ENCODE results near the gene RTBDN.
"Not testable (repeated sequence)": the region's sequence is repeated elsewhere in the genome, so short reads cannot be mapped to it uniquely, and the experiment has no call there.

RTBDN gene

GRCh38 chr19:12815088-12815487 is 19.3 kb downstream of the RTBDN start:
- ATAC-seq: no peak
- no peak overlapping the region for H3K27ac Mint-ChIP-seq

DNA sequence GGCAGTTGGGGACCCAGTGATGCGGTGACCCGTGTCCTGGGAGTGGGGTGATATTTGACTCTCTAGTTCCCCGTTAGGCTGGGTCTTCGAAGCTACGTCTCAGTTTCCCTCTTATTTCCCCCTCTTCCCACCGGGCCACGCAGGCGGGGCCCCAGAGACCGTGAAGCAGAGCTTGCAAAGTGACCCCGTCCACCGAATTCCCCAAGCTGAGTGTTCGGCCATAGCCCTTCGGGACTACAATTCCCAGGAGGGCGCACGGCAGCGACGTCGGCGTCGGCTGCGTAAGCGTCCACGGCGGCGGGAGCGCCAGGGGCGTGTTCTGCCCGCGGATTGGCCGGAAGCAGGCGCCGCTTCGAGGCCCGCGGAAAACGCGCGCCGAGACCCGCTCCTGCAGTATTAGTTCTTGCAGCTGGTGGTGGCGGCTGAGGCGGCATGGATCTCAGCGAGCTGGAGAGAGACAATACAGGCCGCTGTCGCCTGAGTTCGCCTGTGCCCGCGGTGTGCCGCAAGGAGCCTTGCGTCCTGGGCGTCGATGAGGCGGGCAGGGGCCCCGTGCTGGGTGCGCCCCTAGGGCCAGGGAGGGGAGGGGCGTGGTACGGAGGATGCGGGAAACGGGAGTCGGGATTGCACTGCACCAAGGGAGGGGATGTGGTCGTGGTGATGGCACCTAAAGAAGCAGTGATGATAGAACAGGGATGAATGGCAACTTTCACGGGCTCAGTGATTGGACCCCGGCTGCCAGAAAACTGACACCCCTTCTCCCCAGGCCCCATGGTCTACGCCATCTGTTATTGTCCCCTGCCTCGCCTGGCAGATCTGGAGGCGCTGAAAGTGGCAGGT is 27.9 kb downstream of the RTBDN start, which contains the start of gene RNASEH2A:
TSS of gene RNASEH2A (plus strand) at position 343 of the 840 bp plus-strand sequence. CDS start at position 433, 90 bp downstream.
- Mint-ChIP-seq H3K9me3 (no peaks in the 10 kb centered on the region), H3K36me3 (peaks cover 14% of the 10 kb centered on the region), H3K4me1 (peaks cover 24% of the 10 kb centered on the region), H3K4me3 (peak within 1 kb of the TSS; percentile 88), H3K27ac (peak within 1 kb of the TSS; percentile 85), H3K27me3 (no peaks in the 10 kb centered on the region)
- peak; percentile 95 for ATAC-seq

More at GRCh38 chr19:12815088-12815487, 19.3 kb downstream of the RTBDN start:
- Mint-ChIP-seq H3K4me3 (no peak overlapping the region), H3K4me1 (no peaks in the 10 kb centered on the region), H3K27me3 (no peaks in the 10 kb centered on the region), H3K36me3 (peaks cover 30% of the 10 kb centered on the region), H3K9me3 (no peaks in the 10 kb centered on the region)

DNA sequence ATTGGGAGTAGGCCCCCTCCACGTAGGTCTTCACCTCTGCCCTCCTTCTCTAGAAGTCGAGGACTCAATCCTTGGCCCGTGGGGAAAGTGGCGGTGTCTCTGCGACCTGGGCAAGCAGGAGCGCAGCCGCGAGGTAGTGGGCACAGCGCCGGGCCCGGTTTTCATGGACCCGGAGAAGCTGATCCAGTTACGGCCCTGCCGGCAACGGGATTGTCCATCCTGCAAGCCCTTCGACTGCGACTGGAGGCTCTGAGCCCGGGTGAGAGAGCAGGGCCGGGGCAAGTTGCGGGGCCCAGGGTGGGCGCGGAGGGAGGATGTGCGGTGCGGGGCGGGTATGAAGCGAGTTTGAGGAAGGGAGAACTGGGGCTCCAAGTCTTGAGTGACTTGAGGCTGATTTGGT is 30.3 kb downstream of the RTBDN start:
- peaks cover 32% of the 10 kb centered on the region for H3K4me1 Mint-ChIP-seq
- ATAC-seq: no peak
- H3K4me3 Mint-ChIP-seq: no peak overlapping the region
- no peaks in the 10 kb centered on the region for H3K27me3 Mint-ChIP-seq
- no peaks in the 10 kb centered on the region for H3K9me3 Mint-ChIP-seq
- no peak overlapping the region for H3K27ac Mint-ChIP-seq
- peaks cover 9% of the 10 kb centered on the region for H3K36me3 Mint-ChIP-seq

GRCh38 chr19:12802267-12803106 is 31.9 kb downstream of the RTBDN start:
- peak overlapping the region; percentile 83 for H3K4me3 Mint-ChIP-seq
- no peak for ATAC-seq
- peaks cover 32% of the 10 kb centered on the region for H3K4me1 Mint-ChIP-seq
- H3K9me3 Mint-ChIP-seq: no peaks in the 10 kb centered on the region
- no peaks in the 10 kb centered on the region for H3K27me3 Mint-ChIP-seq
- H3K27ac Mint-ChIP-seq: peak overlapping the region; percentile 83
- no peaks in the 10 kb centered on the region for H3K36me3 Mint-ChIP-seq

DNA sequence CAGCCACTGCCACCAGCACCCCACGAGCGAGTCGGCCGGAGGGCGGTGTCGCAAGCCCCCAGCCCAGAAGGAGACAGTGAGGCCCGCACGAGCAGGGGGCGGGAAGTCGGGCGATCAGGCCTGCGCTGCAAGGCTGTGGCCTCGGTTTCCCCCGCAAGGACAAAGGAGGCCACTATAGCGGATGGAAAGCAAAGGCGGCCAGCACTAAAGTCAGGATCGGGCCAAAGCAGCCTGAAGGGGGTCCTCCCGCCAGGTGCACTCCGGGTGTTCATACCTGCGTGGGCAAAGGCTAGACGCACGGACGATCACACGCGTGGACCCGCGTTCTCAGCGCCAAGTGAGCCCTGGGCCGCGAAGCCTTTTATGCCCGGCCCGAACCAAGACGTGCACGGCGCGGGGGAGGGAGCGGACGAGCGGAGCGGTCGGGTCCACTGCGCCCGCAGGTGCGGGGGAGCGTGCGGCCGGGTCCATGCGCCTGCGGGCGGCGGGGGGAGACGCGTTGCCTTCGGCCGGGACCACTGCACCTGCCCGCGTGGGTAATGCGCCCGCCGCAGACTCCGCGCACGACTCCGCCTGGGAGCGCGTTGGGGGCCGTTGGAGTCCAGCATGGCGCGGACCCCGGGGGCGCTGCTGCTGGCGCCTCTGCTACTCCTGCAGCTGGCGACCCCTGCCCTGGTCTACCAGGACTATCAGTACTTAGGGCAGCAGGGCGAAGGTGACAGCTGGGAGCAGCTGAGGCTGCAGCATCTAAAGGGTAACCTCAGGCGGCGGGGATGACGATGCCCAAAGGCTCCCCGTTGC is 32.7 kb downstream of the RTBDN start, which contains the start of the genes PRDX2 and THSD8:
TSS of gene PRDX2 (minus strand) at position 335 of the 801 bp plus-strand sequence. CDS start 539 bp downstream, outside the sequence.
TSS of gene THSD8 (plus strand) at position 604 of the 801 bp plus-strand sequence. CDS start at position 607, 3 bp downstream.
- H3K4me3 Mint-ChIP-seq: peak within 1 kb of the TSS; percentile 83
- peaks cover 27% of the 10 kb centered on the region for H3K4me1 Mint-ChIP-seq
- peak; percentile 79 for ATAC-seq
- no peaks in the 10 kb centered on the region for H3K9me3 Mint-ChIP-seq
- H3K27me3 Mint-ChIP-seq: no peaks in the 10 kb centered on the region
- peak within 1 kb of the TSS; percentile 83 for H3K27ac Mint-ChIP-seq
- no peaks in the 10 kb centered on the region for H3K36me3 Mint-ChIP-seq

DNA sequence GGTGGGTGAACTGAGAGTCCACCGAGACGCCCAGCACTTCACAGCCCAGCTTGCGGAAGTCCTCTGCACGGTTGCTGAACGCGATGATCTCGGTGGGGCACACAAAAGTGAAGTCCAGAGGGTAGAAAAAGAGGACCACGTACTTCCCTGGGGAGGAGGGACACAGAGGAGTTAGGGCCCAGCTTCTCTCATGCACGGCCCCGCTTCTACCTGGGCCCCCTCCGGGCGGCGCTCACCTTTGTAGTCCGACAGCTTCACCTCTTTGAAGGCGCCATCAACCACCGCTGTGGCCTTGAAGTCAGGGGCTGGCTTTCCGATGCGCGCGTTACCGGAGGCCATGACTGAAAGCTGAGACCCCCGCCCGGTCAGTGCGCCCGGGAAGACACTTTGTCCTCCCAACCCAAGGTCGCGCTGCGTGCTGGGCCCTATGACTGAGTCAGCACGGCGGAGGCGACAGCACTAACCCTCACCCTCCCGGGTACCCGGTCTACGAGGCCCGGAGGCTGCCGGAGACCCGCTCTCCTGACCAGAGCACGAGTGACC is 33.4 kb downstream of the RTBDN start:
- Mint-ChIP-seq H3K4me1 (peaks cover 27% of the 10 kb centered on the region), H3K27ac (peak overlapping the region; percentile 83), H3K27me3 (no peaks in the 10 kb centered on the region), H3K36me3 (no peaks in the 10 kb centered on the region), H3K4me3 (peak overlapping the region; percentile 83), H3K9me3 (no peaks in the 10 kb centered on the region)
- no peak for ATAC-seq

GRCh38 chr19:12800466-12800770 is 34.0 kb downstream of the RTBDN start:
- ATAC-seq: no peak
- peak overlapping the region; percentile 83 for H3K4me3 Mint-ChIP-seq
- H3K4me1 Mint-ChIP-seq: peaks cover 29% of the 10 kb centered on the region
- no peaks in the 10 kb centered on the region for H3K27me3 Mint-ChIP-seq
- H3K9me3 Mint-ChIP-seq: no peaks in the 10 kb centered on the region
- no peaks in the 10 kb centered on the region for H3K36me3 Mint-ChIP-seq
- H3K27ac Mint-ChIP-seq: peak overlapping the region; percentile 83

DNA sequence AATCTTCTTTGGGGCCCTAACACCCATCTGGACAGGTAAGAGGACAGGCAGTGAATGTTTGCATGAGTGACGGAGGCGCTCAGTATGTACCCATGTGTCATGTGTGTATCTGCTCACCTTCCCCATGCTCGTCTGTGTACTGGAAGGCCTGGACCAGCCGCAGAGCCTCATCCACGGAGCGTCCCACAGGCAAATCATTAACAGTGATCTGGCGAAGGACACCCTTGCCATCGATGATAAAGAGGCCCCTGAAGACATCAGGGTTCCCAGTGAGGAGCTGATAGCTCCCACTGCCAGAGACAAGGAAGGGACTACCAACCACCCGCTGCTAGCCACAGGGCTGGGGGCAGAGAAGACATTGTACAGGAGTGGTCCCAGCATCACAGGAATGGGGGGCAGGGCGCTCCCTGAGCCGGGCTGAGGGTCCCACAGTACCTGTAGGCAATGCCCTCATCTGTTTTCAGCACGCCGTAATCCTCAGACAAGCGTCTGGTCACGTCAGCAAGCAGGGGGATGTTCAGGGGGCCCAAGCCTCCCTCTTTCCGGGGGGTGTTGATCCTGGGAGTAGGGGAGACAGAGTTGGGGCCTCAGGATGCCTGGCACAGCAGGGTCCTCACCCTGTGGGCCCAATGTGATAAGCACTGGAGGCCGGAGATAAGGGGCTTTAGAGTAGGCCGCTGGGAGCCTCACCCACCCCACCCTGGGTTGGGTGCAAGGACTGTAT is 34.5 kb downstream of the RTBDN start:
- no peaks in the 10 kb centered on the region for H3K36me3 Mint-ChIP-seq
- ATAC-seq: no peak
- no peaks in the 10 kb centered on the region for H3K27me3 Mint-ChIP-seq
- H3K4me3 Mint-ChIP-seq: no peak overlapping the region
- H3K4me1 Mint-ChIP-seq: peaks cover 30% of the 10 kb centered on the region
- no peaks in the 10 kb centered on the region for H3K9me3 Mint-ChIP-seq
- H3K27ac Mint-ChIP-seq: no peak overlapping the region

- not testable (repeated sequence) for H3K27ac Mint-ChIP-seq, H3K4me3 Mint-ChIP-seq
These were observed 36.8 kb downstream of the RTBDN start for GRCh38 chr19:12797607-12798006.

DNA sequence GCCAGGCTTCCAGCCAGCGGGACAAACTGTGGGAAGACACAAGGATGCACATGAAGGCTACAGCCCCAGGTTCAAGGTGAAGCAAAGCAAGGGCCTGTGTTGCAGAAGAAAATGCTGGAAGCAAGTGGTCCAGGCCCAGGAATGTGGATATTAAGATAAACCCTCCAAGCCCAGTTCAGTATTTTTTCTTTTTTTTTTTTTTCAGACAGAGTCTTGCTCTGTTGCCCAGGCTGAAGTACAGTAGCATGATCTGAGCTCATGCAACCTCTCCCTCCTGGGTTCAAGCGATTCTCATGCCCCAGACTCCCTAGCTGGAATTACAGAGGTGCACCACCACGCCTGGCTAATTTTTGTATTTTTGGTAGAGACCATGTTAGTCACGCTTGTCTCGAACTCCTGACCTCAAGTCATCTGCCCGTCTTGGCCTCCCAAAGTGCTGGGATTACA is 37.2 kb downstream of the RTBDN start:
- no peak for ATAC-seq
- H3K27me3 Mint-ChIP-seq: no peaks in the 10 kb centered on the region
- H3K4me1 Mint-ChIP-seq: peaks cover 36% of the 10 kb centered on the region
- H3K9me3 Mint-ChIP-seq: no peaks in the 10 kb centered on the region
- H3K4me3 Mint-ChIP-seq: no peak overlapping the region
- H3K27ac Mint-ChIP-seq: no peak overlapping the region
- H3K36me3 Mint-ChIP-seq: peaks cover 12% of the 10 kb centered on the region

More at GRCh38 chr19:12797607-12798006, 36.8 kb downstream of the RTBDN start:
- ATAC-seq, H3K9me3 Mint-ChIP-seq, H3K36me3 Mint-ChIP-seq, H3K27me3 Mint-ChIP-seq: not testable (repeated sequence)
- peaks cover 40% of the 10 kb centered on the region for H3K4me1 Mint-ChIP-seq

- Mint-ChIP-seq H3K4me1 (peaks cover 33% of the 10 kb centered on the region), H3K27ac (peak overlapping the region; percentile 74), H3K4me3 (peak overlapping the region; percentile 75), H3K27me3 (no peaks in the 10 kb centered on the region), H3K9me3 (no peaks in the 10 kb centered on the region), H3K36me3 (peaks cover 12% of the 10 kb centered on the region)
- no peak for ATAC-seq
These were observed 38.0 kb downstream of the RTBDN start for GRCh38 chr19:12796146-12797071.

GRCh38 chr19:12794971-12795381 is 39.4 kb downstream of the RTBDN start:
- peaks cover 35% of the 10 kb centered on the region for H3K4me1 Mint-ChIP-seq
- H3K36me3 Mint-ChIP-seq: peaks cover 12% of the 10 kb centered on the region
- H3K27ac Mint-ChIP-seq: peak overlapping the region; percentile 91
- peak overlapping the region; percentile 21 for H3K4me3 Mint-ChIP-seq
- ATAC-seq: no peak
- no peaks in the 10 kb centered on the region for H3K9me3 Mint-ChIP-seq
- no peaks in the 10 kb centered on the region for H3K27me3 Mint-ChIP-seq
